T-helper 1 cell (primary cell): ENCODE results near the gene FLNC.

Source experiments
- DNase-seq, 5 donors: peaks; one replicate each; pipeline ENCODE4 v3.0.0-alpha.2; 2012 to 2020

Gene FLNC

DNA sequence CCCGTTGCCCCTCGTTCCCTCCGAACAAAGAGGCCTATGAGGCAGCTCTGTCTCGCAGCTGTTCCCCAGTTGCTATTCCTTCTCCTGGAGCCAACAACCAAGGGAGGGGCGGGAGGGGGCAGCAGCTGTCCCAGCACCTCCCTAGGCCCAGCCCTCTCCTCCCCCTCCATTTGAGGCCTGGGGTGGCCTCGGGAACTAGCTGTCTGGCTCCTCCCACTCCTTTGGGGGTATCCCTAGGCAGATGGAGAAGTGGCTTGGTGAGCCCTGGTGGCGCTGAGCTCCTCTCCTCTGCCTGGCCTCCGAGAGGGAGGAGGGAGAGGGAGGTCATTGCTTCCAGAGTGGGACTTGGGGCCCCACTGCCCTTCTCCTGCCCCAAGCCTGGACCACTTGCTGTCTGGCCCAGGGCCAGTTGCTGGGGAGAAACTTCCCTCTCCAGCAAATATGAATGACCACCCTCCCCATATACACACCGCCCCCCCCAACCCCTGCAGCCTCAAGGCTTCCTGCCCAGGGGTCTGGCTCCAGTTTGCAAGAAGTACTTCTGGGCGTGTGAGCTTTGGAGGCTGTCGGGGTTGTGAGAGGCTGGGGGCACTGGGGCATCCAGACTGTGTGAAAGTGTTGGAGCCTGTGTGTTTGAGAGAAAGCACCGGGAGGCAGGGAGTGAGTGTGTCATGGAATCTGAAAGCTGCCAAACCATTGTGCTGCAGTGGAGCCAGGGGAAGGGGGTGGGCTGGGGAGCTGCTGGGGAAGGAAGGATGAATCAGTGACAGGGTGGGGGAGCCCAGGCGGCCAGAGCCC, 3.1 kb downstream of the FLNC start:
- DNase-seq: no peak

DNA sequence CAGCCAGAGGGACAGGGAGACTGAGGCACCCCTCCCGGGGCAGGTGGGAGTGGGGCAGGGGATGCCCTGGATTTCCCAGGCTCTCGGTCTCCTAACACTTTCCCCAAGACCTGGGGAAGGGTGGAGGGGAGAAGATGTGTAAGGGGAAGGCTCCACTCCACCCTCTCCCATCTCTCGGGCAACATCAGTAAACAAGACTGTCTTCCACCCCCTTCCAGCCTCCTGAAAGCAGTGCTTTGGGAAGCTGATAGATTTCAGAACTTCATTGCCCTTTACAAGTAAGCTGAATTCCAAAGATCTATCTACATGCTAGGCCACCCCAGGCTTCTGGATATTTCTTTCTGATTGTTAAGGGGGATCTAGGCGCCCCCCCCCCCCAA, 3.7 kb downstream of the FLNC start:
- DNase-seq: no peak

DNA sequence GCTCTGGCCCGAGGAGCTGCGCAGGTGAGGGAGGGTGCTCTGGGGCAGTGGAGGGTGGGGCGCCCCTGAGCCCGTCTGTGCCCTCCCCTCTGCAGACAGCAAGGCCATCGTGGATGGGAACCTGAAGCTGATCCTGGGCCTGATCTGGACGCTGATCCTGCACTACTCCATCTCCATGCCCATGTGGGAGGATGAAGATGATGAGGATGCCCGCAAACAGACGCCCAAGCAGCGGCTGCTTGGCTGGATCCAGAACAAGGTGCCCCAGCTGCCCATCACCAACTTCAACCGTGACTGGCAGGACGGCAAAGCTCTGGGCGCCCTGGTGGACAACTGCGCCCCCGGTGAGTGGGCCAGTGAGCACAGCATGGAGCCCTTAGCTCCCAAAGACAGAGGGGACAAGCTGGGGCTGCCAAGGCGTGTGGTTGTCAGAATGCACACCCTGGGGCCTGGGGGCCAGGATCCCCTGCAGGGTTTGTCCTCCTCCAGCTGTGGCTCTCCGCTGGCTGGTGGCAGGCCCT, 5.1 kb downstream of the FLNC start:
- DNase-seq: no peak

DNA sequence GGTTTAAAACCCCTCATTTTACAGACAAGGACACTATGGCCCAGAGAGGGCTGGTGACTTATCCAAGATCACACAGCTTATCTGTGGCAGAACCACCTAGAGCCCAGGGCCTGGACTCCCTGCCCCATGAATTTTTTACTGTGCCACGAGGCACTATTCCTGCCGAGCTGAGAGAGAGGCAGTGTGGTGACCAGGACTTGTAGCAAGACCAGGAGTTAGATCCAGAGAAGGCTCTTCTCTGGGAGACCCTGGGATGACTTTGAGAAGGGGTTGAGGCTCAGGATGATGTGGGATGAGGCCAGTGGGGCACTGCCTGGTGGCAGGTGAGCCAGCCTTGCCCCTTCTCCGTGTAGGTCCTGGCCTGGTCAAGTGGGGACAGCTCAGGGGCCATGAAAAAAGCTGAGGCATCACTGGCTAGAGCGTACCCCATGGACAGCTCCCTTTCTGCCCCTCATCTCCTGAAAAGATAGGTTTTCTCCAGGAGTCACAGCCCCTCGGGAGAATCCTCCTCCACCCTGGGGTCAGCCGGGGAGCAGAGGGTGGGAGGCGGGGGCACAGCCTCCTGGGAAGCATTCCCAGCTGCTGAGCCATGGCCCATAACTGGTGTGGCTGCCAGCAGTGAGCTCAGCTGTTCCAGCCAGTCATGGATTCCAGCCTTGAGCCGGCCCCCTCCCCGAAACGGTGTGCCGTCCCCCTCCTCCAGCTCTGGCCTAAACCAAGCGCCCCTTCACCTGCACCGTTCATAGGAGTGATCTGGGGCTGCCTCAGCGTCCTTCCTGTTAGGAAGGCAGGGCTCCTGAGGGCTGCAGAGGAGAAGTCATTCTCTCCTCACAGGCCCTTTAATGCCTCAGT, 5.8 kb downstream of the FLNC start:
- peak in 1 of 5 donors; percentile 9 for DNase-seq

DNA sequence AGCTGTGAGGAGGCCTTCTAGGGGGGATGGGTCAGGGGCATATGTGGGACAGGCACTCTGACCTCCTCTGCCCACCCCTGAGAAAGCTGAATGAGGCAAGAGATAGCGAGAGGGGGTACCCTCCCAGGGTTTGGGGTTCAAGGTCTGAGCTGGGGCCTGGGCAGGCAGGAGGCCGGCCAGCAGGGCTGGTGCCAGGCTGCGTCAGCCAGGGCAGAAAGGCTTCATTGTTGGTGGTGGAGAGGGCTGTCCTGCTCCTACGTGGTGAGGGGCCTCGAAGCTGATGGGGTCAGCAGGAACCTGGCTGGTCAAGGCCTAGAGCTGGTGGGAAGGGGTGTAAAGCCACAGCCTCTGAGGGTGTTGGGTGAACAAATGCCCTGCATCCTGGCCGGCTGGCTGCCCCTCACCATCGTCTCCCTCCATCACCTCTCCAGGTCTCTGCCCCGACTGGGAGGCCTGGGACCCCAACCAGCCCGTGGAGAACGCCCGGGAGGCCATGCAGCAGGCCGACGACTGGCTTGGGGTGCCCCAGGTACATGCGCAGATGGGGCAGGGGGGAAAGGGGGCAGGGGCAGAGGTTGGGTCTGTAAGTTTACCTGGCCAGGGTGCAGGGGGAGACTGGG, 6.6 kb downstream of the FLNC start:
- DNase-seq: peak in 1 of 5 donors; percentile 12

DNA sequence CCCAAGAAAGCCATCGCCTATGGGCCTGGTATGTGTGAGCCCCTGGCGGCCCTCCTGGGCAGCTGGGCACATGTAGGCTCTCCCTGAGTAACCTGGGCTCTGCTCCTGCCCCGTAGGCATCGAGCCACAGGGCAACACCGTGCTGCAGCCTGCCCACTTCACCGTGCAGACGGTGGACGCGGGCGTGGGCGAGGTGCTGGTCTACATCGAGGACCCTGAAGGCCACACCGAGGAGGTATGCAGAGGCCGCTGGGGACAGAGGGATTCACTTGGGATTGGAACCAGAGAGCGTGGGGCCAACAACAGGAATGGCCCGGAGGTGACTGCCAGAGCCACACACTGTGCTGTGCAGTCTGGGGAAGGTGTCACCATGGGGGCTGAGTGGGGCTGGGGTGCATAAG, 7.3 kb downstream of the FLNC start:
- peak in 1 of 5 donors; percentile 9 for DNase-seq

DNA sequence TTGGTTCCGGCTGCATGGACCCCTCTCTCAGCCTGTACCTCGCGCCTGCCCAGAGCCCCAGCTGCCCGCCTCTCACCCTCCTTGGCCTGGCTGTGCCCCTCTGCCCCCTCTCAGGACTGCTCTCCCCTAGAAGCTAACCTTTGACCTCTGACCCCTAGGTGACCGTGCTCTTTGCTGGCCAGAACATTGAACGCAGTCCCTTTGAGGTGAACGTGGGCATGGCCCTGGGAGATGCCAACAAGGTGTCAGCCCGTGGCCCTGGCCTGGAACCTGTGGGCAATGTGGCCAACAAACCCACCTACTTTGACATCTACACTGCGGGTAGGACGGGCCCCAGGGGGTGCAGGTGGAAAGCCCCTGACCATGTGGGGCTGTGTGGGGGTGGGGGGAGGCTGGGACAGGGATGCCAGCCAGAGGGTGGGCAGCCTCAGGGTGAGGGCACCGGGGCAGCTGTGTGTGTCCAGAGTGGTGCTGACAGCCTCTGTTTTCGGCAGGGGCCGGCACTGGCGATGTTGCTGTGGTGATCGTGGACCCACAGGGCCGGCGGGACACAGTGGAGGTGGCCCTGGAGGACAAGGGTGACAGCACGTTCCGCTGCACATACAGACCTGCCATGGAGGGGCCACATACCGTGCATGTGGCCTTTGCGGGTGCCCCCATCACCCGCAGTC, 8.0 kb downstream of the FLNC start:
- DNase-seq: no peak

DNA sequence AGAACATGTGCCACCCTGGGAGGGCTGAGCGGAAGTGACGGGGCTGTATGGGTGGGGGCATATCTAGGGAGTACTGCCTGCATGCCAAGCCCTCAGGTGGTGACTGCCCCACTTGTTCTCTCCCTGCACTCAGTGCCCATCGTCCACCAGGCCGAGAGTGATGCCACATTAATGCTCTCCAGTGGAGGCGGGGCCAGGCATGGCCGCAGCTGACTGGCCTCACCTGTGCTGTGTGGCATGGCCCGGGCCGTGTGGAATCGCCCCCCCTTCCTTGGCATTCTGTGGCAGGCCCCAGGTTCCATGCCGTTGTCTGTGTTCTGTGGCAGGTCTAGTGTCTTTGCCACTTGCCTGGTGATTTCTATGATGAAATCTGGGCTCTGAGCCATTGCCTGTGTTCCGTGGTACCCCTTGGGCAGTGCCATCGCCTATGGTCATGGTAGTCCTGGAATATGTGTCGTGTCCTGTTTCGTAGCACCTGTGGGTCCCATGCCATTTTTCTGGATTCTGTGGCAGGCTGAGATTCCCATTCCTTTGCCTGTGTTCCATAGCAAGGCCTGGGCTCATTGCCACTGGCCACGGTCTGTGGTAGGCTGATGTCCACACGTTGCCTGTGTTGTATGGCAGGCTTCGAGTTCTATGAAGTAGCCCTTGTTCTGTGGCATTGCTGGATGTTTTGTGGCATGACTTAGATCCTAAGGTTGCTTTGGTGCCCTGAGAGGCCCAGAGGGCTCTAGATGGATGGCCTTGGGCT, 8.9 kb downstream of the FLNC start:
- no peak for DNase-seq

DNA sequence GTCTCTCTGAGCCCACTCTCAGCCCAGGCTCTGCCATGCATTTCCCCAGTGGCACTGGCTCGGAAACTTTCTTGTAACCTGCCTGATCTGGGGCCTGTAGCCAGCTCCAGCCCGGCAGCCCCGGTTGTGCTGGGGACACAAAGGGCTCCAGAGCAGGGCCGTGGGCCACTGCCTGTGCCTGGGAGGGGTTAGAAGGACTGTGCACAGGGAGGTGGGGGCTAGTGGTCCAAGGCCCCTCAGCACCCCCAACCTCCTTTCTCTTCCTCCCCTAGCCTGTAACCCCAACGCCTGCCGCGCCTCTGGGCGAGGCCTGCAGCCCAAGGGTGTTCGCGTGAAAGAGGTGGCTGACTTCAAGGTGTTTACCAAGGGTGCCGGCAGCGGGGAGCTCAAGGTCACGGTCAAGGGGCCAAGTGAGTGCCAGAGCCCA, 9.6 kb downstream of the FLNC start:
- DNase-seq: no peak

DNA sequence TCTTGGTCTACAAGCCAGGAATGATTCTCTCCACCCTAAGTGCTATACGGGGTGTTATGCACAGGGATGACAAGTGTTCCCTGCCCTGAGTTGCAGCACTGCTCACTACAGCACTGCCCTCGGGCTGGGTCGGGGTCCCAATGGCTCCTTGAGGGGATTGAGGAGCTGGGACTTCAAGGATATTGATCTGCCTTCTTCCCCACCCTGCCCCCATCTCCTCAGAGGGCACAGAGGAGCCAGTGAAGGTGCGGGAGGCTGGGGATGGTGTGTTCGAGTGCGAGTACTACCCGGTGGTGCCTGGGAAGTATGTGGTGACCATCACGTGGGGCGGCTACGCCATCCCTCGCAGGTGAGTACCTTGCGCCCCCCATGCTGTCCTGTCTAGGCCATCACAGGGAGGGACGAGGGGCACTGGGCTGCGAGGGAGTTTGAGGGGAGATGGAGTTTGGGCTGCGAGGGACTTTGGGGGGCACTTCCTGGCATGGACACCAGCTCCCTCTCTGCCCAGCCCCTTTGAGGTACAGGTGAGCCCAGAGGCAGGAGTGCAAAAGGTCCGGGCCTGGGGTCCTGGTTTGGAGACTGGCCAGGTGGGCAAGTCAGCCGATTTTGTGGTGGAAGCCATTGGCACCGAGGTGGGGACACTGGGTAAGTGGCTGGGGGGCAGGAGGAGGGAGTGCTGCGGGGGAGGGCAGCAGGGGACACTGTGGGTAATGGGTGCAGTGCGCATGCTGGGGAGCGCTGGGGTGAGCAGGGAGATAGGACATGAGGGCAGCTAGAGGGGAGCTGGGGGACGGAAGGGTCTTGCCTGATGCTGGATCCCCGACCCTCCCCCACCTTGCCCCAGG, 10.3 kb downstream of the FLNC start:
- no peak for DNase-seq

DNA sequence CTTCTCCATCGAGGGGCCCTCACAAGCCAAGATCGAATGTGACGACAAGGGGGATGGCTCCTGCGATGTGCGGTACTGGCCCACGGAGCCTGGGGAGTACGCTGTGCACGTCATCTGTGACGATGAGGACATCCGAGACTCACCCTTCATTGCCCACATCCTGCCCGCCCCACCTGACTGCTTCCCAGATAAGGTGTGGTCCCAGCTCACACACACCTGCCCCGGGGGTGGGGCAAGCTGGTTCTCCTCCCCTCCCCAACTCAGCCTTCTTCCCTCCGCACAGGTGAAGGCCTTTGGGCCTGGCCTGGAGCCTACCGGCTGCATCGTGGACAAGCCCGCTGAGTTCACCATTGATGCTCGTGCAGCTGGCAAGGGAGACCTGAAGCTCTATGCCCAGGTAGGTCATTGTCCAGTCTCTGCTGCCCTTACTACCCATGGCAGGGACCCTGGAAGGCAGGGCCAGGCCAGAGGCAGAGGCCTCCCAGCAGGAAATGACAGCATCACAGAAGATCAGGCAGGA, 11.0 kb downstream of the FLNC start:
- no peak for DNase-seq

DNA sequence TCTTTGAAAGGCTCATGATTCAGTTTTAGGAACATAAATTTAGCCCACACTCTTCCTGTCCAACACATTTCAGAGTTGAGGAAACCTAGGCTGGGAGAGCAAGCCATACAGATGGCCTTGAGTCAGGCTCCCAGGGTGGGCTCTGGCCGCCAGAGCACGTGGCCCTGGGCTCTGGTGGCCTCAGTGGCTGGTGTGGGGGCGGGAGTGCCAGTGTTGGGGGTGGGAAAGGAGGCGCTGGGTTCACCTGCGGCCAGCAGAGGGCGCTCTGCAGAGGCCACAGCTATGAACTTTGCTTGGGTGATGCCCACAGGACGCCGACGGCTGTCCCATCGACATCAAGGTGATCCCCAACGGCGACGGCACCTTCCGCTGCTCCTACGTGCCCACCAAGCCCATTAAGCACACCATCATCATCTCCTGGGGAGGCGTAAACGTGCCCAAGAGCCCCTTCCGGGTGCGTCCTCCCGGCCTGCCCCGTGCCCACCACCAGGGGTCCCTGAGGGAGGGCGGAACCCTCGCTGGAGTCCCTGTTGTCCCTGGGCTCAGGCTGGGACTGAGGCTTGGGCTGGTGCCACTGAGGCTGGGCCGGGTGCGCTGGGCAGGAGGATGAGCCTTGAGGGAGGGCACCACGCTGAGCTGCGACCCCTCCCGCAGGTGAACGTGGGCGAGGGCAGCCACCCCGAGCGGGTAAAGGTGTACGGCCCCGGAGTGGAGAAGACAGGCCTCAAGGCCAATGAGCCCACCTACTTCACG, 11.9 kb downstream of the FLNC start:
- DNase-seq: peak in 3 of 5 donors; percentile 36 to 44 (median 43)

DNA sequence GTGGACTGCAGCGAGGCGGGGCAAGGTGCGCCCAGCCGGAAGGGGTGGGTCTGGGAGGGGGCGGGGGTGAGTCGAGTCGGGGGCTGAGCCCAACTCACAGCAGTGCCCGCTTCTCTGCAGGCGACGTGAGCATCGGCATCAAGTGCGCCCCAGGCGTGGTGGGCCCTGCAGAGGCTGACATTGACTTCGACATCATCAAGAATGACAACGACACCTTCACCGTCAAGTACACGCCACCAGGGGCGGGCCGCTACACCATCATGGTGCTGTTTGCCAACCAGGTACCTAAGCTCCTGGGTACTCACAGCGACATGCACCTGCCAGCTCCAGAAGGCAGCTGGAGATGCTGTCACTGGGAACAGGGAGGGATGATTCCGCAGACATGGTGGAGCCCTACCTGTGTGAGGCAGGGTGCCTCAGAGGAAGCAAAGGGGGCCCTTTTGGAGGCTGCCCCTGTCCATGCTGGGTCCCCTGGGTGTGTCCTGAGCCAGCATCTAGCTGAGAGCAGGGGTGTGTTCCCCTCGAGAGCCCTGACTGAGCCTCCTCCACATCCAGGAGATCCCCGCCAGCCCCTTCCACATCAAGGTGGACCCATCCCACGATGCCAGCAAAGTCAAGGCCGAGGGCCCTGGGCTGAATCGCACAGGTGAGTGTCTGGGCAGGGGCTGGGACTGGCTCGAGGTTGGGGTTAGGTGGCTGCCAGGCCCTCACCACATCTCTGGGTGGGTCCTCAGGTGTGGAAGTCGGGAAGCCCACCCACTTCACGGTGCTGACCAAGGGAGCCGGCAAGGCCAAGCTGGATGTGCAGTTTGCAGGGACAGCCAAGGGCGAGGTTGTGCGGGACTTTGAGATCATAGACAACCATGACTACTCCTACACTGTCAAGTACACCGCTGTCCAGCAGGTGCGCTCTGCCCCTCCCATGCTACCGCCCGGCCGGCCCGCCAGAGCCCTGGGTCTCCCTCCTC, 12.8 kb downstream of the FLNC start:
- DNase-seq: no peak

DNA sequence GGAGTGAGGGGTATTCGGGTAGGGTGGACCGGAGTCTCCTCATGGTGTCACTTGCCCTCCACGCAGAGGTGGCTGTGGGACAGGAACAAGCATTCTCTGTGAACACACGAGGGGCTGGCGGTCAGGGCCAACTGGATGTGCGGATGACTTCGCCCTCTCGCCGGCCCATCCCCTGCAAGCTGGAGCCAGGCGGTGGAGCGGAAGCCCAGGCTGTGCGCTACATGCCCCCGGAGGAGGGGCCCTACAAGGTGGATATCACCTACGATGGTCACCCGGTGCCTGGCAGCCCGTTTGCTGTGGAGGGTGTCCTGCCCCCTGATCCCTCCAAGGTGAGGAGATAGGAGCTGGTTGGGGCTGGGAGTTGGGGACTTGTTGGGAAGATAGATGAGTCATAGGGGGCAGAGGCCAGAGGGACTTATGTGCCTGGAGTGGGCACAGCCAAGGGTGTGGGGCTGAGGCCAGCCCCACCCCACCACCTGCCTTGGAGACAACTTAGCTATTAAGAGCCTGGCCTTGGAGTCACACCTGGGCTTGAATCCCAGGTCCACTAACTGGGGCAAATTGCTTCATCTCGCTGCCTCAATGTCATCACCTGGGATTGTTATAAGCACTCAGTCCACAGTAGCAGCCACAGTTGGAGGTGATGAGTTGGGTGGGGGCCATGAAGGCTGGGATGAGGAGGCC, 13.9 kb downstream of the FLNC start:
- no peak for DNase-seq

DNA sequence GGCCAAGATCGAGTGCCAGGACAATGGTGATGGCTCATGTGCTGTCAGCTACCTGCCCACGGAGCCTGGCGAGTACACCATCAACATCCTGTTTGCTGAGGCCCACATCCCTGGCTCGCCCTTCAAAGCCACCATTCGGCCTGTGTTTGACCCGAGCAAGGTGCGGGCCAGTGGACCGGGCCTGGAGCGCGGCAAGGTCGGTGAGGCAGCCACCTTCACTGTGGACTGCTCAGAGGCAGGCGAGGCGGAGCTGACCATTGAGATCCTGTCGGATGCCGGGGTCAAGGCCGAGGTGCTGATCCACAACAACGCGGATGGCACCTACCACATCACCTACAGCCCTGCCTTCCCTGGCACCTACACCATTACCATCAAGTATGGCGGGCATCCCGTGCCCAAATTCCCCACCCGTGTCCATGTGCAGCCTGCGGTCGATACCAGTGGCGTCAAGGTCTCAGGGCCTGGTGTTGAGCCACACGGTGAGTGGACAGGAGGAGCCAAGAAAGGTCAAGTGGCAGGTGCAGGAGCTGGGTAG, 14.6 kb downstream of the FLNC start:
- DNase-seq: no peak

DNA sequence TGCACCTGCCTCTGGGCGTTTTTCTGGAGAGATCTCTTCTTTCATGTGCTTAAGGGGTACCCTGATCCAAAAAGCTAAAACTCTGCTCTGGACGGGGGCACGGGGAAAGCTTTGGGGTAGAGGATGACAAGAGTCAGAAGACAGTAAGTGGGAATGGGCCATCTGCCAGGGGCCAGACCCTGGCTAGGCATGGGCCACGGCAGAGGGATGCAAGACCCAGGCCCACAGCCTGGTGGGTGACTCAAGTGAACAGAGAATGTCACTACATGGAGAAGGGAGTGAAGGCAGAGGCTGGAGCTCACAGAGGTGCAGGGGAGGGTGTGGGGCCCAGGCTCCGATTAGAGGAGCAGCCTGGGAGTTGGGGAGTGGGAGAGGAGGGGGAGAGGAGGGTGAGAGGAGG, 15.3 kb downstream of the FLNC start:
- no peak for DNase-seq

DNA sequence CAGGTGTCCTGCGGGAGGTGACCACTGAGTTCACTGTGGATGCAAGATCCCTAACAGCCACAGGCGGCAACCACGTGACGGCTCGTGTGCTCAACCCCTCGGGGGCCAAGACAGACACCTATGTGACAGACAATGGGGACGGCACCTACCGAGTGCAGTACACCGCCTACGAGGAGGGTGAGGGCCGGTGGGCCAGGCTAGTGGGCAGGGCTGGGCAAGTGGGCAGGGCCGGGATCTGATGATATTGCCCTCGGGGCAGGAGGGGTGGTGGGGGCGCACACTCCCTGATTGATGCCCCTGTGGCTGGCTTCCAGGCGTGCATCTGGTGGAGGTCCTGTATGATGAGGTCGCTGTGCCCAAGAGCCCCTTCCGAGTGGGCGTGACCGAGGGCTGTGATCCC, 15.8 kb downstream of the FLNC start:
- no peak for DNase-seq
